HG03469 (cell line): ENCODE results near the gene HOXA2.

Source experiments
- ATAC-seq: cut with Tn5 transposase; IDR thresholded peaks from one replicate; pipeline ENCODE4 v1.9.1; 2021; ENCODE audit warnings: mild to moderate bottlenecking, moderate library complexity, moderate number of reproducible peaks; ENCODE audit not compliant: unreplicated experiment

The HOXA2 gene

DNA sequence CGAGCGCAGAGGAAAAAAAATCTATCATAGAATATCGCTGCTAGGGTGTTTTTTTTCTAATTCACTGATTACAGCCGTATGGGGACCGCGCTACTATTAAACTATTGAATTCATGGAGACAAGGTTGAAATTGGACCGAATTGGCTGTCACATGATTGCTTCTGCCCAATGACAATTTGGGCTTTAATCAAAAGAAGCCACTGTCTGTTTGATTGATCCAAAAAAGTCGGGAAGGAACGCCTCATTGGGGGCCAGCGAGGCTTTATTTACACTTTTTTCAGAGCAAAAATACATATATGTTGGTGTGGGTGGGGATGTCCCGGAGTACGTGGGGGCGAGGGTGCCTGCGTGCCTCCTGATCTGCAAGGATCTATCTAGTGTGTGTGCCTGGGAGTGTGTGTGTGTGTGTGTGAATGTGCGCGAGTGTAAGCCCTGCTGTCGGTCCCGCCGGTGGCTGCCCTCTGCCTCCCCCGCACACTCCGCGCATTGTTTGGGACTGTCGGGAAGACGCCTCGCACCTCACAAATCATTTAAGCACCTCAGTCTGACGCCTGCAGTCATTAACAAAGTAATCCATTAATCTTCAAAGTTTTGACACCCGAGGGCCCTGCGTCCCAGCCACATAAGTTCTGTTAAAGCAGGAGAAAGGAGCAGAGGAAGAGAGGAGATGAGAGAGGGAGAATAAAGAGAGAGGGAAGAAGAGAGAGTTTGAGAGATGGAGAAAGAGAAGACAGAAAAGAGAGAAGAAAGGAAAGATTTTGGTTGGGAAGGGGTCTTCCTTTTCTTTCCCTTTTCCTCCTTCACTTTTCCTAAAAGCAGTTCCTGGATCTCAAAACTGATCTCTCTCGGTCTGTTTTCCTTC lies at the start of gene HOXA2:
HOXA2 (minus strand) TSS at position 103 of the 862 bp plus-strand sequence. CDS start 183 bp downstream, outside the sequence.
- ATAC-seq: no peak

DNA sequence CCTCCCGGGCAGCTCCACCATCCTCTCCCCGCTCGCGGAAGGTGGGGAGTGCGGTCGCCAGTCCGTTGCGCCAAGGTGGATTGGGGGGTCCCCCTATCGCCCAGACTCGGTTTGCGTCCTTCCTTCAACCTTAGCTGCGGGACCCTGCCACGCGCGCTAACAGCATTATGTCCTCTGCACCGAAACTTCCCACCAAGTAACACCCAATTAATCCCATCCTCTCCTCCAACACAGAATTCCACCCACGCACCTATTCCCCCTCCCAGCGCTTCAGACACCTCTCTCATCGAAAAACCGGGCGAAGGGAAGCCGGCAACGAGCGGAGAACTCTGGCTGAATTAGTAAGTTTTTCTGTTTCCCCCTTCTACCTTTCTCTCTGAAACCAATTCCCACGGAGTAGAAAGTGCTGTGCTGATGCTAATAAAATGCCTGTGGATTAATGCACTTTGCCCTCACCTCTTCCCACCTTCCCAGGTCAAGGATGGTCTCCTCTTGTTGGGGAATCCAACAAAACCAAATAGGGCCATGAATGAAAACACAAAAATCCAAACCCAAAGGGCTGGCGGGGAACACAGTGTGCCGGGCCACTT lies 49.0 kb upstream of the HOXA2 start:
- no peak for ATAC-seq

DNA sequence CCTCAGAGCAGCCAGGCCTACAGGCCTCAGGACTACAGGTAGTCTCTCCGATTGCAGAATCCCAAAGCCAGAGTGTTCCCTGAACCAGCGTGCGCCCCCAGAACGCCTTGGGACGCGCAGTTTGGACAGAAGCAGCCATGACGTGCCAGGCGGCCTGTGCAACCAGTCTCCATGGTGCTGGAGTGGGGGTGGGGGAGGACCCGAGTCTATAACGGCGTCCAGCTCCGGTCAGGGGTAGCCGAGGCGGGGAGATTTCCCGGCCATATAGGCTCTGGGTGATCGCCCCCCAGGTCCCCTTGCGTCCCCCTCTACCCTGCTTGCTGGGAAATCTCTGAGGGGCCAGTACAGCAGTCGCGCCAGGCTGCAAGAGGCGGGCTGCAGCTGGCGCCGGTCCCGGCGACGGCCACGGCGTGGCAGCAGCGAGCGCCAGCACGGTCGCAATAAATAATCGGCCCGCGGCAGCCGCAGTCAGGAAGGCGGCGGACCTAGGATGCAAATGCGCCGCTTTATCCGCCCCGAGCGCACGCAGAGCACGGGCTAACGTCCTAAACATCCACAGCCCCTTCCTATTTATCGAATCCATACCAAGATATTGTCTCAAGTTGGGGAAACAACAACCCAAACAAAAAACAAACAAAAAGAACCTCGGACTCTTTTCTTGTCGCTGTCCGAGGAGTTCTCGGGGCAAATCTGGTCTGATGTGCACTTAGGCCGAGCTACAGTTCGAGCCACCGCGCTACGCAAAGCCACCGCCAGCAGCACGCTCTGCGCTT lies 48.3 kb upstream of the HOXA2 start:
- peak; percentile 68 for ATAC-seq

DNA sequence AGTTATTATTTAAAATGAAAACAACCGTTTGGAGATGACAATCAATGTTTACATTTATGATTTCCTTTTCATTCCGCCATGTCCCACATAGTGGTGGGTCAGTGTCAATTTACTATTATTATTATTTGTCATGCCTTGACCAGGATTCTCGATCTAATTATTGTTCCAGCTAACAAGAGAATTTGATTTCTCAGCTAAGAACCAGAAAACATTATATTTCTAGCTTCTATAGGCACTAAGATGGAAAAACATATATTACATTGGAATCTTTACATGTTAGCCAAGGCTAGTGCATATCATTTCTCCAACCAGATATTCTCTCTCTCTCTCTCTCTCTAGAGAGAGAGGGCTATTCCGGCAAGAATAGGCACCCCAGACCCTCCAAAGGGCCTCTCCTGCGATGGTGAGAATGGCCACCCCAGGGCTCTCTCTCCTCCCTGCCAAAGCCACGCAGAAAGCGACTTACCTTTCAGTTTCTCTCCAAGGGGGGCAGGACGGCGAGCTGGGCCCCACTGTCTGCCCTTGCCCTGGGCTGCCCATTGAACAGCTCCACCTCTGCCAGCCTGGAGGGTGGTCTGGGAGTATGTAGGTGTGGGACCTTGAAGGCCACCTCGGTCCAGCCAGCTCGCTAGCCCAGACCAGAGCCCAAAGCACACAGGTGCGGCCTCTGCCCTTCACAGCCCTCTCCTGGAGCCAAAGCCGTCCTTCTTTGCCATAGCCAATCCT lies 47.5 kb upstream of the HOXA2 start:
- no peak for ATAC-seq

DNA sequence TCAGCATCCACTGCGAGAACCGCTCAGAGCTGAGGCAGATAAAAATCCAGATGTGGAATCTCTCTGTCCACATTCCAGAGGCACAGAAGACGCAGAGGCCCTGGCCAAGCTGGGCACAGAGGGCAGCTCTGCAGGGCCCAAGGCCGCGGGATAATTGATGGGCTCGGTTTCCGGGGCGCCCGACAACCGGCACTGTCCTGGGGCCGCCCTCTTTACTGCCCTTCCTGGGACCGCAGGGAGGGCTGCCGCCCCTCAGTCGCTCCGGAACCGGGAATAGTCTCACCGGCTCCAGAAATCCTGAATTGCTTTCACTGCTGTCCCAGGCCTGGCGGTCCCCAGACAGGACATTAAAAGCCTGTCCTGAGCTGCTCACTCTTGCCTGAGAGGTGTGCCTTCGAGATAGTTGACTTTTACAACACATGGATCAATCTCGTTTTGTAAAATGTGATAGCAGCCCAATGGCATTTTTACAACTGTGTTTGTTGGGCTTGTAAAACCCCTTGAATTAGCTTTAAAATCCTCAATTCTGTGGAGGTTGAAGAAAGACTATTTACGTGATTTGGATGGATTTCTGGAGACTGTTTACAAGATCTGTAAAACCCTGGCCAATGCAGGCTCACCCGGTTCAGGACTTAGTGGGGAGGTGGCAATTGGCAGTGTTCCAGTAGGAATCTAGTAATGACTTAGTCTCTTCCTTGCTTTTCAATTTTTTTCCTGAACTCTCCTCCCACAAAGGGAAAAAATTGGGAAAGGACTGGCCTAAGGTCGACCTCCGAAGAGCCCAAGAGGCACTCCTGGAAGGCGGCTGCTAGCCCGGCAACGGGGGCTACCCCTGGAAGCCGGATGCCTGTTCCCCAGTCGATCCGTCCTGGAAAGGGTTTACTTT lies 46.5 kb upstream of the HOXA2 start:
- no peak for ATAC-seq

DNA sequence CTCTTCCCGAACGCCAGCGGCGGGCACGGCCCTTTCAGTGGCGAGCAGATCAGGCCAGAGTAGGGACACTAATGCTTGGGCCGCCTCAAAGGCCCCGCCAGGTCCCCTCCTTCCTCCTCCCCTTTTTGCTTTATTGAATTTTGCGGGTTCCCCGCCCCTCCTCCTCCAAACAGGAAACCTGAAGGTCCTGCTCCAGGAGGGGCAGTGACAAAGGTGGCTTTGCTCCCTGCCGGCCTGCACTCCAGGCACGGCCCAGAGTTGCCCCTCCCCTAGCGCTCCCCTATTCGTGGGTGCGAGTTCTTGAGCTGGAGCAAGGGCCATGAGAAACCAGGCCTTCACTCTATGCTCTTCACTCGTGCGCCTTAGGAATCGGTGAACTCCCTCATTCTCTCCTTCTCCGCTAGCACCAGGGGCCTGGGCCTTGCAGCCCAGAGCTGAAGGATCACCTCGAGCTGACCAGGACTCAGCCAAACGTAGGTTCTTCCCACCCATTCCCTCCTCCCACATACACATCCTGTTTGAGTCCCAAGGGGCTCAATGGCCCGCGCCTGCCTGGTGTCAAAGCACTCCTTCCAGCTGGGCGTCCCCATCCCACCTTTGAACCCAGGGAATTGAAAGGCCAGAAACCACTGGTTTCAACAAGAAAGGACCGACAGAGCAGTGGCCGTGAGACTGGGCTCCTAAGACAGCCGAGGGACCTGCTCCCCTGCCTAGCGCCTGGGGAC lies 45.7 kb upstream of the HOXA2 start:
- ATAC-seq: no peak

DNA sequence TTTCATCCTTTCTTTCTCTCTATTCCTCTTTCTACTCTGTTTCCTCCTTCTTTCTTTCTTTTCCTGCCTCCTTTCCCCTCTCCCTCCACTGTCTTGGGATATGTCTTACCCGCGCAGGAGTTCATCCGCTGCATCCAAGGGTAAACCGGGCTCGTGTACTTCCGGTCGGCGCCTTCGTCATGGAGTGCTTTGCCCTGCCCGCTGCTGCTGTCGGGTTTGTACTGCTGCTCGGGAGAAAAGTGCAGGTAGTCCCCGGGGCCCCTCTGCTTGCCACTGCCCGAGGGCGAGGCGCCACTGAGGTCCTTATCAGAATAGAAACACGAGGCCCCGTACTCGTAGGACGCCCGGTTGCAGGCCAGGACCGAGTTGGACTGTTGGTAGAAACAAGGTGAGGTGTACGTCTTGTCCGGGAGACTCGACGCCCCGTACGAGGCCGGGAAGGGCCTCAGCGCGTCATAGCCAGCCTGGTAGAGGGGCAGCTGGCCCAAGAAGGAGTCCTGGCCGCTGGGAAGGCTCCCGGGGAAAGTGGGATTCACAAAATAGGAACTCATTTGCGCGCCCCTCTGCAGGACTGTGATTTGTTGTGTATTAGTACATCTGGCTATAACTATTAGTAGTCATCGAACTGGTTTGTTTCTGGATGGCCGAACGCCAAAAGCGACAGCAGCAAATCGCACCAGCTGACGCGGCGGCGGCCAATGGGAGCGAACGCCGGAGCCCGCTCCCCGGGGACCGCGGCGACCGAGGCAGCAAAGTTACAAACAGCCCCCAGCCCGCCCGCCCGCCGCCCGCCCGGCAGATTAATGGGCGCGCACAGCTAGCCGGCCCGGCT lies 44.9 kb upstream of the HOXA2 start, which contains the start of gene HOXA6:
HOXA6 (minus strand) TSS at position 576 of the 832 bp plus-strand sequence; CDS start at position 551, 25 bp downstream.
- ATAC-seq: no peak

DNA sequence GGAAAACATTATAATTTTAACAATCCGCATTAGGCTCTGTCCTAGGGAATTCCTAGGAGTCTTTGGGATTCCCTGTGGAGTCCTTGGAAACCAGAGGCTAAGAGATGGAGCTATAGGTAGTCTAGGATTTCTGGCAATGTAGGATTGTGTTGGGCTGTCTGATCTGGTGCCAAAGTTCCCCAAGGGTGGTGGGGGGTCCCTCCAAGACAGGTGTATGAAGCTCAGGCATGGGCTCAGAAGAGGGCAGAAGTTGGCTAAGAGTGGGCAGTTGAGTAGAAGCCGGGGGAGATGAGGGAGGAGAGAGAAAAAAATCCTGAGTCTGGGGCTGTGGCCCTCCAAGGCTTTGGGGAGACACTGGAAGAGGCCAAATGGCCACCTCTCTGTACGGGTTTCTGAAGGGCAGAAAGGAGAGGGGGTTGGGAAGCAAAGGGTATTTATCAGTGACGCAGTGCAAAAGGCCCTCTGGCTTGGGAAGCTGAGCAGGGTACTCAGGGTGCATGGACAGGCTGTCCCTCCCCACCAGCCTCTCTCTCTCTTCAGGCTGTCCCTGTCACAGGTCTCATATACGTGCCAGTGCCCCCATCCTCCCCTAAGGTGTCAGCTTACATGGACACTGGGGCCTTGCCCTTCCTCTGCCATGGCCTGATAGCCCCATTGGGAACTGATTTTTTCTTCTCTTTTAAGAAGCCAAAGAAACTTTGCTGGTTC lies 44.2 kb upstream of the HOXA2 start:
- ATAC-seq: no peak

DNA sequence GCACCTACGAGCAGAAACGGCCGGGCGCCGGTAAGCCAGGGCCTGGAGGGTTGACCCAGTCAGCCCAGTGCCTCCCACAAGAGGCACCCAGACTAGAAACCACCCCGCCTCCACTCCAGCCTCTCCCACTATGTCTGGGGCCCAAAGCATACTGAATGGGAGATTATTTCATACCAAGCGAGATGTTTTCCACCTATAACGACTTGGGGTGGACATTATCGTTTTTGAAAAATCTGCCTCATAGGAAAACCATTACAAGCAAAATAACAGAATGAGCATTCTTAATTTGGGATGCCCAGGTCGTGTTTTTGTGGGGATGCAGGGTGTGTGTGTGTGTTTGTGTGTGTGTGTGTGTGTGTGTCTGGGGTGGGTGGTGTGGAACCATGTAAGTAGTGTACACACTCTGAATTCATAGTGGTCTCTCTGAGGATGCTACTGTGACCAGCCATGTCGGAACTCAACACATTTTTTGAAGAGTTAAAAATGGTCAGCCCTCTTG lies 43.5 kb upstream of the HOXA2 start:
- no peak for ATAC-seq

DNA sequence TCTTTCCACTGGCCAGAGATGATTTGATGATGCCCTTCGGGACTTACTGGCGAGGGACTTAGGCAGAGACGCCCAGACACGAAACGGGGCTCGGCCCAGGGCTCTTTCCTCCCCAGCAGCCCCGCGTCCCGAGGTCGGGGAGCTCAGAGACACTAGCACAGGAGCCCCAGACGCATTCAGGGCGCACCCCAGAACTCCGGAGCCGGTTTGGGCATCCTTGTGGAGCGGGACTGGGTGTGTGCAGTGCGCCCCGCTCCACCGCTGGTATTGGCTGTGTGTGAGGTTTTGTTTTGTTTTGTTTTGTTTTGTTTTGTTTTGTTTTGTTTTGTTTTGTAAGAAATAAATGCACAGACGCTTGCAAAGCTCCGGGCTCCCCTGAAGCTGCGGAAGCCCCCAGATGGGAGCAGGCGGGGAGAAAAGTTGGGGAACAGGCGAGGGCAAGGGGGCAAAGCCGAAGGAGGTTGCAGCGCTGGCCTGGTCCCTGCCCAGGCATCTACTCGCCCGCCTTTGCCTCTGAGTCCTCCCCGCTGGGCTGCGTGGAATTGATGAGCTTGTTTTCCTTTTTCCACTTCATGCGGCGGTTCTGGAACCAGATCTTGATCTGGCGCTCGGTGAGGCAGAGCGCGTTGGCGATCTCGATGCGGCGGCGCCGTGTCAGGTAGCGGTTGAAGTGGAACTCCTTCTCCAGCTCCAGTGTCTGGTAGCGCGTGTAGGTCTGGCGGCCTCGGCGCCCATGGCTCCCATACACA lies 42.9 kb upstream of the HOXA2 start:
- ATAC-seq: no peak

DNA sequence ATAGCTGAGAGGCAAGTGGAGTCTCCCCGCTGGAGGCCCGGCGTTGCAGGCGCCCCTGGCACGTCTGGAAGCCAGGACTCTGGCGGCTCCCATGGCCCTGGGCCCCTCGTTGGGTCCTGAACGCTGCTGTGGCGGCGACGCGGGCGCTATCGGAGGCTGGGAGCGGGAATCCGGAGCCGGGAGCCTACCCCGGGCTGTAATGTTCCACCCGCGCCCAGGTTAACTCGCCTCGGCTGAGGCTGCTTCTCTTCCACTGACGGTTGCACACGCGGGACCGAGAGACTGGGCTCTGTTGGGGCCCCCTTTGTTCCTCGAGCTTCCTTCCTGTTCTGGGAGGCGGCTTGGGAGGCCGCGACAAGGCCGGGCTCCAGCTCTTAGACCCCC lies 42.3 kb upstream of the HOXA2 start:
- ATAC-seq: no peak

DNA sequence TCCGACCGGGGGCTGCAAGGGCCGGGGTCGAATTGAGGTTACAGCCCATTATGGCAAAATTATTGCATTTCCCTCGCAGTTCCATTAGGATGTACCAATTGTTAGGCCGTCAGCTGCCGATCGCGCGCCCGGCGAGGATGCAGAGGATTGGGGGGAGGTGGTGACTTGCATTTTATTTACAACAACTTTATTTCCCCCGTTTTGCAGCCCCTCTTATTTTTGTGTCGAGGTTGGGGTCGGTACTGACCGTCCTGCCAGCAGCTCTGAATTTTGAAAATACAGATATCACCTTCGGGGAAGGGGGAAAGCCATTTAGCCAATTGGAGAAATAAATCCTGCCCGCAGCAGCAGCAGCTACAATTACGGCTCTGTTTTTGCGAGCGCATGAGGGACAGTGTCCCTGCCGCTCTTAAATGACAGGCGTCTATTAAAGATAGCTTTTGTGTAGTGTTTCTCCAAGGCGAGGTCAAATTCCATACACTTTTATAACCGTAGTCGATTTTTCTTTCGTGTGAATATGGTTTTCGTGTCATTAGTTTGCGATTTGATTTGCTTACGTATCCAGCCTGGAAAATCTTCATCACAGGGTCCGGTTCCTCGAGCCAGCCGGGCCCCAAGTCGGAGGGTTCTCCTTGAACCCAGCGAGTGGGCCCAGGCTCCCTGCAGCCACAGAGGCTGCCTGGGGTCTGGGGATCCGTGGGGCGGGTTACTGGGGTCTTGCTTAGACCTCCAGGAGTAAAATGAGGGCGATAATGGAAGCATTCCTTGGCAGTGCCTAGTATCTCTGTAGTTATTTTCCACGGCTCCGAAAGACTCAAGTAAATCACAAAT lies 41.7 kb upstream of the HOXA2 start:
- ATAC-seq: no peak

DNA sequence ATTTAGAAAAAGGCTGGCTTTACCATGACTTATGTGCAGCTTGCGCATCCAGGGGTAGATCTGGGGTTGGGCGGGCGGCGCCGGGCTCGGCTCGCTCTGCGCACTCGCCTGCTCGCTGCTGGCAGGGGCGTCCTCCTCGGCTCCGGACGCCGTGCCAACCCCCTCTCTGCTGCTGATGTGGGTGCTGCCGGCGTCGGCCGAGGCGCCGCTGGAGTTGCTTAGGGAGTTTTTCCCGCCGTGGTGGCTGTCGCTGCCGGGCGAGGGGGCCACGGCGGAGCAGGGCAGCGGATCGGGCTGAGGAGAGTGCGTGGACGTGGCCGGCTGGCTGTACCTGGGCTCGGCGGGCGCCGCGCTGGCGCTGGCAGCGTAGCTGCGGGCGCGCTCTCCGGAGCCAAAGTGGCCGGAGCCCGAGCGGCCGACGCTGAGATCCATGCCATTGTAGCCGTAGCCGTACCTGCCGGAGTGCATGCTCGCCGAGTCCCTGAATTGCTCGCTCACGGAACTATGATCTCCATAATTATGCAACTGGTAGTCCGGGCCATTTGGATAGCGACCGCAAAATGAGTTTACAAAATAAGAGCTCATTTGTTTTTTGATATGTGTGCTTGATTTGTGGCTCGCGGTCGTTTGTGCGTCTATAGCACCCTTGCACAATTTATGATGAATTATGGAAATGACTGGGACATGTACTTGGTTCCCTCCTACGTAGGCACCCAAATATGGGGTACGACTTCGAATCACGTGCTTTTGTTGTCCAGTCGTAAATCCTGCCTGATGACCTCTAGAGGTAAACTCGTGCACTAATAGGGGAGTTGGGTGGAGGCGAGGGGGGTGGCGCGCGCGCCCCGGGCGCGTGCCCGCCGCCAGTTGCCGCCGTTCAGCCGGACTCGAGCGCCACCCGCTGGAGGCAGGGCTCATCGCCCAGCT lies 40.8 kb upstream of the HOXA2 start, which contains the start of gene HOXA5:
HOXA5 (minus strand) TSS at position 659 of the 927 bp plus-strand sequence; CDS start at position 585, 74 bp downstream.
- ATAC-seq: no peak

DNA sequence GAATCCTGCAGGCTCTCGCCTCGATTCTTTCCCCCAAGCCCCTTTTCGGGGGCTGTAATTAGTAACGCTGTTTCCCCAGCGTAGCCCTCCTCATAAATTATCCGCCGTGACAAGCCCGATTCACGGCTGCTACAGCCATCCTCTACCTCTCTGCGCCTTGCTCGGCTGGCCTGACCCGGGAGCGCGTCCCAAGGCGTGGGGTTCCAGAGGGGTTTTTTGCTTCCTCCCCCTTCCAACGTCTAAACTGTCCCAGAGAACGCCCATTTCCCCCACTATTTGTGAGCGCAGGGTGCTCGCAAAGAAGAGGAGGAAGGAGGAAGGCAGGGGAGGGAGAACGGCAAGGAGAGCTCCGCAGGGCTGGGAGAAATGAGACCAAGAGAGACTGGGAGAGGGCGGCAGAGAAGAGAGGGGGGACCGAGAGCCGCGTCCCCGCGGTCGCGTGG lies 40.1 kb upstream of the HOXA2 start:
- ATAC-seq: no peak
